NB4 (cell line): ENCODE data around the gene FAM120A.

Experiments used
- DNase-seq: peaks from one replicate; pipeline ENCODE4 v3.0.0; 2010; ENCODE audit warnings: low read depth
- H3K4me3 ChIP-seq: one replicate; pipeline ENCODE4 v1.5.1; 2011; ENCODE audit warnings: mild to moderate bottlenecking, low read depth, low read length, moderate library complexity
- CTCF ChIP-seq: IDR thresholded peaks from one replicate; pipeline ENCODE4 v1.5.1; 2012; ENCODE audit warnings: low read depth, low read length
- MAX ChIP-seq: IDR thresholded peaks from 2 replicates; pipeline ENCODE4 v1.6.1; 2011; ENCODE audit warnings: low read depth, low read length
- MYC ChIP-seq: IDR thresholded peaks from 2 replicates; pipeline ENCODE4 v1.6.1; 2011; ENCODE audit warnings: low read depth, low read length
- POLR2A ChIP-seq: IDR thresholded peaks from 2 replicates; pipeline ENCODE4 v1.6.1; 2011; ENCODE audit warnings: mild to moderate bottlenecking; ENCODE audit not compliant: insufficient read length; ENCODE audit errors: extremely low read depth

The FAM120A gene

GRCh38 chr9:93600504-93600903 is 149.0 kb downstream of the FAM120A start:
- no peak overlapping the region for H3K4me3 ChIP-seq
- peak; percentile 46 for DNase-seq
- TF ChIP-seq MAX (peak; percentile 16; the same call in 1 of the 2 replicates), MYC (peak; percentile 30; the same call in 1 of the 2 replicates), POLR2A (no peak), CTCF (no peak)

GRCh38 chr9:93601063-93601462 is 149.6 kb downstream of the FAM120A start:
- TF ChIP-seq MAX (no peak), POLR2A (no peak), CTCF (no peak), MYC (no peak)
- H3K4me3 ChIP-seq = no peak overlapping the region
- no peak for DNase-seq

GRCh38 chr9:93601666-93602065 is 150.2 kb downstream of the FAM120A start:
- no peak overlapping the region for H3K4me3 ChIP-seq
- no peak for DNase-seq
- TF ChIP-seq MYC (no peak), MAX (no peak), CTCF (no peak), POLR2A (no peak)

GRCh38 chr9:93603011-93603410 is 151.5 kb downstream of the FAM120A start:
- H3K4me3 ChIP-seq = no peak overlapping the region
- no peak for DNase-seq
- TF ChIP-seq MAX (no peak), POLR2A (no peak), CTCF (no peak), MYC (no peak)

GRCh38 chr9:93603906-93604326 is 152.4 kb downstream of the FAM120A start:
- DNase-seq = no peak
- H3K4me3 ChIP-seq = no peak overlapping the region
- TF ChIP-seq CTCF = no peak

GRCh38 chr9:93606187-93606586 is 154.7 kb downstream of the FAM120A start:
- no peak overlapping the region for H3K4me3 ChIP-seq
- no peak for DNase-seq
- TF ChIP-seq CTCF (no peak), MYC (no peak), POLR2A (no peak), MAX (no peak)
